GM15510 (cell line): Measurements from ENCODE around the gene ABCA13.

ENCODE experiments used
- POLR2A ChIP-seq: IDR thresholded peaks from 3 replicates; pipeline ENCODE4 v1.6.1; 2011; ENCODE audit warnings: borderline replicate concordance; ENCODE audit not compliant: insufficient read length; ENCODE audit errors: extremely low read depth

The ABCA13 gene

DNA sequence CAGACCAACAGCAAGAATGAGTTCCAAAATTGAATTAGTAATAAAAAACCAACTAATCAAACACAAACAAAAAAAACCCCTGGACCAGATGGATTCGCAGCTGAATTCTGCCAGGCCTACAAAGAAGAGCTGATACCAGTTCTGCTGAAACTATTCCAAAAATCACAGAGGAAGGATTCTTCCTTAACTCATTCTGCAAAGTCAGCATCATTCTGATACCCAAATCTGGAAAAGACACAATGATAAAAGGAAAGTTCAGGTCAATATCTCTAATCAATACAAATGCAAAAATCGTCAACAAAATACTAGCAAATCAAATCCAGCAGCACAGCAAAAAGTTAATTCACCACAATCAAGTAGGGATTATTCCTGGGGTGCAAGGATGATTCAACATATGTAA is 6.1 kb upstream of the ABCA13 start:
- TF ChIP-seq POLR2A, result no peak

DNA sequence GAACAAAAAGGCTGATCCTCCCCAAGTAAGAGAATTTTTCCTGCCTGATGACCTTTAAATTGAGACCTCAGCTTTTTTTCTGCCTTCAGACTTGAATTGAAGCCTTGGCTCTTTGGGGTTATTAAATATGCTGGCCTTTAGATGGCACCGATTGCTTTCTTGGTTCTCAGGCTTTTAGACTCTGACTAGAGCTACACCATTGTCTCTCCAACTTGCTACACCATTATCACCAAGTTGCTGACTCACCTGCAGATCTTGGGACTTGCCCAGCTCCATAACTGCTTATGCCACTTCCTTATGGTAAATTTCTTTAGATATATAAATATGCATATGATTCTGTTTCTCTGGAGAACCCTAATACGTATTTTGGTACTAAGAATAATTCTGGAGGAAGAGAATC is 3.1 kb upstream of the ABCA13 start:
- TF ChIP-seq POLR2A, result no peak

DNA sequence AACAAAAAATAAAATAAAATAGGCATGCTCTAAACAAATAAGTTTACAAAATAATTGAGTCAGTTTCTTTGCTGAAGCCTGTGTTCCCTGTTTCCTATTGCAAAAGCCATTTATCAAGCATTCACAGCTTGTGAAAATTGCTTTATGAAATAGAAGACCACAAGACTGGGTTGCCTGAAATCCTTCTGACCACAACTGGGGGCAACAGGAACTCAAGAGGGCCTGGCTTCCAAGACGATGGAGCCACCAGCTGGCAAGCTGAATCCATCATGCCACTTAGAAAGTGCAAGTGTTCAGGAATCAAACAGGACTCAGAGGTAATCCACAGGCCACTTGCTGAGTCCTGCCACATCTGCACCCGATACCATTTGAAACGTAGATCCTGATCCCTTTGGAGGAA is 752 bp upstream of the ABCA13 start:
- no peak for TF ChIP-seq POLR2A

DNA sequence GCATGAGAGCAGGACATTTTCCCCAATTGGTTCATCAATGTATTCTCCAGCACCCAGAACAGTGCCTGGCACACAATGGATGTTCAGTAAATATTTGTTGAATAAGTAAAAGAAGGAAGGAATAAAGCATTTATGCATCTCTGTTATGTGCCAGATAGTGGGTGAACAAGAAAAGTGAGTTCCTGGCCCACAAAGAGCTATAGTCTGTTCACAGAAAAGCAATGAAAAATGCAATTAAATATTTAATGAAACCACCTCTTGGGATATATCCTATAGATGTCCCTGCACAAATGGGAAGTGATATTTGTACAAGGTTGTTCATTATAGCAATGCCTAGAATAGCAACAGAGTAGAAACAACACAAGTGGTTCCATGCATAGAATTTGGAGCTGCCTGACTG is 2.1 kb downstream of the ABCA13 start:
- no peak for TF ChIP-seq POLR2A

DNA sequence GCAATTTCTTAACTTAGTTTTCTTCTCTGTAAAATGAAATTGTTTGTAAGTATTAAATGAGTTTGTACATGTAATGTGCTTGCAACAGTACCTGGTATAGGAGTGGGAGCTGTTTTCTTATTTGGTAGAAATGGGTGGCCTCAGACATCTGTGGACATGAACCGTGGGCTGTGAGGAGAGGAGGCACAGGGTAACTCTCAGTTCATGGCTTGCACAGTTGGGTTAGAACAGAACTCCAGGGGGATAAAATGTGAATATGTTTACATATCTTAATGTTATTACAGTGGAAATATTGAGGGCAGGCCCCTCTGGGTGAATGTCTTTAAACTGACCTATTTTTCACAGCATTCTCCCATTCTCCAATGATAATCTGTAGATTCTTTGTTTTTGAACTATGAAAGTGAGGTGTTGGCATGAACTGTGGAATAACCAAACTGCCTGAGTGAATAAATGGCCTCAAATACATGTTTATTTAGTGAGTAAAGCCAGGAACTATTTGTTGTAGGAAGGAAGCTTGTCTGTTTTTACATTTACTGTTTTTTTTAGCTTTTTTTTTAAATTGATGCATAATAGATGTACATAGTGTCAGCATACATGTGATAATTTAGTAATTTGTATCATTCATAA is 2.6 kb downstream of the ABCA13 start:
- TF ChIP-seq POLR2A, result no peak

DNA sequence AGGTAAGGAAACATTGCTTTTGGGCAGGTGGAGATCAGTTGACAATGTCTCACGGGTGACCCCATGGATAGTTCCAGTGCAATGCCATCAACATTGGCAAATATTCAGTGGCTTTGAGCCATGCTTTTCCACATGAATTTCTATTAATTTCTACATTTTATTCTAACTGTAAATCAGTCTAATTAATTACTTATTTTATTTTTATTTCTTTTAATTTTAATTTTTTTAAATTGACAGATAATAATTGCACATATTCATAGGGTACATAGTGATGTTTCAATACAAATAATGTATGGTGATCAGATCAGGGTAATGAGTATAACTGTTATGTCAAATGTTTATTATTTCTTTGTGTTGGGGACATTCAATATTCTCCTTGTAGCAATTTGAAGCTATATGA is 3.8 kb downstream of the ABCA13 start:
- no peak for TF ChIP-seq POLR2A

DNA sequence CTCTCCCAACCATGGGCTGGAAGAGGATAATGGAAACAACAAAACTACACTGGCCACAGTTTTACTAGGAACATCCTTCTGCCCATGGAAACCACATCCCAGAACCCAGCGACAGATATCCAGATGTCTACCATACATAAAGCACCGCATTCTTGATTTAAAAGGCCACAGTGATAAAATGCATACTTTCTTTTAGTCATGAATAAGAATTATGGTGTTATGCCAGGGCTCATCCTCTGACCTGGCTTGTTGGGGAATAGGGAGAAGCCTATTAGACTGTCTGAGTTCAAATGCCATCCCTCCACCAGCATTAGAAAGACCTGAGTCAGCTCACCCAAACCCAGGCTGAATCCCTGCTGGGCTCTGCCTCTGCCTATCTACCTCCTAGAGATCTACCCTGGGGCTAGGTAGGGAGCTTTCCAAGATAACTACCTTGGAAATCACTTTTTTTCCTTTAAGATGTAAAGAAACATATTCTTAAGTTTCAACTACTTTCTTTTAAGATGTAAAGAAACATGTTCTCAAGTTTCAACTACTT is 5.2 kb downstream of the ABCA13 start:
- TF ChIP-seq POLR2A, result no peak

DNA sequence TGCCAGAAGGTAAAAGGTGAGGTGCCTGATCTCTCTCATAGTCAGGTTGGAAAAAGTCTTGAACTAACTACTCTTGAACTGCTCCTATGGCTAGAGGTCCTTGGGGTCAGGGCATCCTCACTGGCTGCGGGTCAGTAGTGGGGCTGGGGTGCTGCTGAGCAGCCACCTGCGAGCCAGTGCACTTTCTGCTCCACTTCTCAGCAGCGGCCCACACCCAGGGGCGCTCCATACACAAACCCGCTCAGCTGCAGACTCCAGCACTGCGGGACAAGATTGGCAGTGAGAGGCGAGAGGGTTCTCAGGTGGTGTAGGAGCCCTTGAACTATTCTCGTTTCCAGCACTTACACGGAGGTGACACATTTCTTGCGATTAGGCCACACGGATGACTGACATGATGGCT is 6.0 kb downstream of the ABCA13 start:
- TF ChIP-seq POLR2A, result no peak

DNA sequence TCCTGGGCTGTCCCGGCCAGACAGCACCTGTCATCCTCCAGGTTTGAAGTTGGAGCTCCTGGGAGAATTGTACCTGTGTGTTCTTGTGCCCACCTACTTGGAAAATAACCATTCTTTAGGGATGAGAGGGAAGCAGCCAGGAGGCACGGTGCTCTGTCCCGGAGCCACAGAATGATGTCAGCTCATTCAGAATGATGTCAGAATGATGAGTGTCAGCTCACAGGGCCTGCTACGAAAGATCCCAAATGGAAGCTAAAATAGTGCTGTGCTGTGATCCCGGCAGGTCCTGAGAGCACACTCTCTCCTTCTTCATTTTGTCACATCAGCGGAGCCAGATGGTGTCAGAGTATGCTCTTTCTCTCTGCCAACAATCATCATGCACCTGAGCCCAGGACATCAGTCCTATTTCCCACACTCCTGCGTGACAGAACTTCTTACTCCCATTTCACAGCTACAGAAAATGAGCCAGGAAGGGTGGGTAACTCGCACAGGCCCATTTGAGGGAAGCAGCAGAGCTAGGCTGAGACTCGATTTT is 8.3 kb downstream of the ABCA13 start:
- no peak for TF ChIP-seq POLR2A

DNA sequence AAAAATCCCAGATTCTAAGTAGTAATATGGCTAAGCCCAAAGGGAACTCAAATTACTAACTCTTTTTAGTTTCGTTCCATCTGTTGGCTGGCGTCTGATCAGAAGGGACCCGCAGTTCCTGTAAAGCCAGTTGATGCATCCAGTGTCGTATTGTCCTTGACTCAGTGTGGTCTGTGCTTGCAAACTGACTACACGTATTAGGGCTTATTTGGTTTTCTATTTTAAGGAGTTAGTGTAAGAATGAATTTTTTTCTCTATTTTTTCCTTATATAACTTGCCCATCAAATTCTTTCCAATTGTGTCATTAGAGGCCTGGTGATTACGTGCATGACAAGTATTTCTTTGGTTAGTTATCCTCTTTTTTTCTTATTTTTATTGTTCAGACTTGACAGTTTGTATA is 9.7 kb downstream of the ABCA13 start:
- no peak for TF ChIP-seq POLR2A

DNA sequence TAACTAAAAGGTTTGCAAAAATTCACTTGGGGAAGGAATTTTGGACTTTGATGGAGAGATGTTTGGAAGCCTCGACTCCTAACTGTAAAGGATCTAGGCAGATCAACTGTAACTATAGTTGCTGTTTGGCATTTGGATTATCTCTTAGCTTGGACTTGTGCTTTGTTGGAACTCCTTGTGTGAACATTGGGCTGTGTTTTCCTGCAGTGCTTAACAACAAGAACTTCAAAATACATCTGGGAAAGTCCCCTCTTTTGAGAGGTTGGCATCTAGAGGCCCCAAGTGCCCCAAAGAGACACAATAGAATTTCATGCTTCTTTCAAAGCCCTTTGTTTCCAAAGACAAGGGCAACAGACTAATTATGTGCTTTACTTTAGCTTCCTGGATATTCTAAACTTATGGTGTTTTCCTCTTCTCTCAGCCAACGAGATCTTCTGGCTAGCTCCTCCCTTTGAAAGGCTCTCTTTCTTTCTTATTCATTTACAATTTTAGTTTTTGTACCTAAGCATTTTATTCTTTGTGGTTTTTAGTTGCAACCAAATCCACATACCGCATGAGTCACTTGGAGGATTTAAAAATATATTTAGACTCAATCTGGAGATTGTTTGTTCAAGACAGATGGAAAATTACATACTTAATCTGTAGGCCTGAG is 11.6 kb downstream of the ABCA13 start:
- TF ChIP-seq POLR2A, result no peak

DNA sequence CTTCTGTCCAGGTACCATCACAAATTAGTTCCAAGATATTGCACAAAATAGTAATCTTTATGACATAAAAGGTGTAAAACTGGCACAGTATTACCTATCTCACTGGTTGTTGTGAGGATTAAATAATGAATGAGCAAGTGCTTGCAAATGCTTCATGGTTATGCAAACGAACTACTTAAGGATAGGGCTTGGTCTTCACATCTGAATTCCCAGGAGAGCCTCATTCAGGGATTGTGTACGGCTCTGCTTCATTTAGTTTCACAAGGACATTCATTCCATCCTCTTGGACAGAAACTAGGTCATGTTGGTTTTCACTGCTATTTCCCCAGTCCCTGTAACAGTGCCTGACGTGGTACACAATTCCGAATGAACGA is 12.1 kb downstream of the ABCA13 start:
- no peak for TF ChIP-seq POLR2A

DNA sequence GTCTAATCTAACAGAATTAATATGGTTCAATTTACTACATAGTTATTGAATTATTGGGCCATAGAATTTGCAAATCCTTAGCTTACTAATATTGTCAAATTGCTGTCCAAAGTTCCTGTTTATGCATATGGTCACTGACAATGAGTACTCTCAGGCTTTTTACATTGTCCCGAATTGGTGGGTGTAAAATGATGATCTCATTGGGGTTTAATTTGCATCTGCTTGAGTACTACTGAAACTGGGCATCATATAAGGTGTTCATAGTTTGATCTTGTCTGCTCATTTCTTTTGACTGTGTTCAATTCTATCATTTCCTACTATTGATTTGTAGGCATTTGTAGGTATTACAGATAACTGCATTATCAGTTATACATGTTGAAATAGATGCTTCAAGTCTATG is 12.7 kb downstream of the ABCA13 start:
- no peak for TF ChIP-seq POLR2A

DNA sequence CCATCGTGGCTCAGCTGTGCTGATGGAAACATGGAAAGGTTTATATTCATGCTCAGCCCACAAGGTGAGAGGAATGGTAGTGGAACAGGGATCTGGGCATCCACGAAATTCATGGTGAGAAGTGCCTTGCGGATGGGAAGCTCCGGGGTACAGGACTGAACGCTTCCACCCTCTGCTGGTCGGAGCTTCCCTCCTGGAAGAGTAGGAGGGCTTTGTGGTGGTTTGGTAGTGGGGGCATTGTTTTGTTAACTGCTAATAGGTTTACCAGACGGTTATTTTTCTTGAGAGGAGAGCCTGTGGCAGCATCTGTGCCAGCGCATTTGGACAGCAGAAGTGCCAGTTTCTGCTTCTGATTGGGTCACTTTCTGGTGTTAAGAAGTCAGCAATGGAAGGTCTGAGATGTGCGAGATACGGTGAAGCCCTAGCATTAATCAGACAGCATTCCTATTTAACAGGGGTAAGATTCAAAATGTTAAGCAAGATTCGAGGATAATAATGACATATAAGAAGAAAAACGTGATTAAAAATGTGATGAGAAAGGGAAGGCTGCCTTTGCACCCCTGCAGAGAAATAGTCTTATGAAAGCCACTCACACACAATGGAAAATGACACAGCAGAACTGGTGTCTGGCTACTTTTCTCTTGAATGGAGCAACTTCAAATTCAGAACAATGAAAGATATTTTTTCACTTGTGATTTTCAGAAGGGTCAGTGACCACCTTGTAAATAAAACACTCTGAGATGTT is 17.7 kb downstream of the ABCA13 start:
- no peak for TF ChIP-seq POLR2A

DNA sequence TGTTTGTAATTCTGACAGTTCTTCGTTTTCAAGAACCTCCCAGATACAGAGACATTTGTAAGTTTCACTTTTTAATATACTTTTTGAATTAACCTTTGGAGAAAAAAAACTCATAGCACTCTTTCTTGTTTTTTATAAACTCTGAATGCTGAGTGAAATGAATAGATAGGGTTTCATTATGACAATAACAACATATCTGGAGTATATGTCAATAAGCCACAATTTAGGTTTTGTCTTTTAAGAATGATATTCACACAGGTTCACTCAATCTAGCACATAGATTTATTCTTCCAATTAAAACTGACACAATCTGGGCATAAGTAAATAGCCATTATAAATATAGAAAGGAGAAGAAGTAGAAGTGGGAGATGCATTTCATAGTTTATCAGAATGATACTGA is 21.7 kb downstream of the ABCA13 start:
- no peak for TF ChIP-seq POLR2A
